GM19035 (cell line): ENCODE data around the gene SNCG.
"Not testable (repeated sequence)": the region's sequence is repeated elsewhere in the genome, so short reads cannot be mapped to it uniquely, and the experiment has no call there.

Experiments
- ATAC-seq: cut with Tn5 transposase; IDR thresholded peaks from one replicate; pipeline ENCODE4 v1.9.1; 2021; ENCODE audit not compliant: unreplicated experiment

Gene SNCG

GRCh38 chr10:86958116-86958900, at the start of gene SNCG:
Gene SNCG, plus strand, starts transcription at chr10:86958599. Its CDS starts 99 bp downstream, at chr10:86958698.
- ATAC-seq = no peak

GRCh38 chr10:86914734-86915133, 43.7 kb upstream of the SNCG start:
- no peak for ATAC-seq

GRCh38 chr10:86918022-86918471, 40.4 kb upstream of the SNCG start:
- no peak for ATAC-seq

- ATAC-seq = no peak
Measured at GRCh38 chr10:86922553-86922961, 35.8 kb upstream of the SNCG start.

- ATAC-seq = no peak
Measured at GRCh38 chr10:86929468-86930380, 28.7 kb upstream of the SNCG start.

GRCh38 chr10:86931872-86932271, 26.5 kb upstream of the SNCG start:
- ATAC-seq = no peak

GRCh38 chr10:86932674-86933073, 25.7 kb upstream of the SNCG start:
- no peak for ATAC-seq

GRCh38 chr10:86934162-86934711, 24.2 kb upstream of the SNCG start:
- ATAC-seq = not testable (repeated sequence)

GRCh38 chr10:86936661-86937501, 21.5 kb upstream of the SNCG start:
- ATAC-seq = no peak

- ATAC-seq = no peak
Measured at GRCh38 chr10:86937502-86938154, 20.8 kb upstream of the SNCG start.

GRCh38 chr10:86938260-86938659, 20.1 kb upstream of the SNCG start:
- ATAC-seq = no peak

- ATAC-seq = not testable (repeated sequence)
Measured at GRCh38 chr10:86940076-86940475, 18.3 kb upstream of the SNCG start.

- ATAC-seq = no peak
Measured at GRCh38 chr10:86940677-86941076, 17.7 kb upstream of the SNCG start.

- no peak for ATAC-seq
Measured at GRCh38 chr10:86941426-86941825, 17.0 kb upstream of the SNCG start.

- no peak for ATAC-seq
Measured at GRCh38 chr10:86941991-86942421, 16.4 kb upstream of the SNCG start.

- no peak for ATAC-seq
Measured at GRCh38 chr10:86942441-86943315, 15.7 kb upstream of the SNCG start.

GRCh38 chr10:86943316-86944030, 14.9 kb upstream of the SNCG start:
- ATAC-seq = no peak

GRCh38 chr10:86944031-86944419, 14.4 kb upstream of the SNCG start:
- ATAC-seq = no peak
